Central memory CD8-positive, alpha-beta T cell (primary cell): ENCODE results near the gene SKIDA1.
A peak's percentile ranks its signal among the peaks of the same experiment; 100 is the strongest.

Experiments used
- ATAC-seq: fragments of 150-1000 bp; cut with Tn5 transposase; replicated peaks from 2 replicates; pipeline ENCODE4 v1.10.0; 2022; ENCODE audit warnings: mild to moderate bottlenecking, moderate FRiP score, moderate number of reproducible peaks; ENCODE audit not compliant: poor library complexity, severe bottlenecking; ENCODE audit errors: extremely low read depth
- DNase-seq, 2 donors: peaks; one replicate each; pipeline ENCODE4 v3.0.0; 2021; ENCODE audit warnings: low spot score in 2 of 2
- H3K27ac Mint-ChIP-seq: one replicate; pipeline ENCODE4 v1.8.0; 2022; ENCODE audit warnings: low read depth, mild to moderate bottlenecking, moderate library complexity, mixed read lengths
- H3K27me3 Mint-ChIP-seq: one replicate; pipeline ENCODE4 v1.8.0; 2022; ENCODE audit warnings: mixed read lengths
- H3K36me3 Mint-ChIP-seq: one replicate; pipeline ENCODE4 v1.8.0; 2022; ENCODE audit warnings: mild to moderate bottlenecking, moderate library complexity, mixed read lengths; ENCODE audit not compliant: insufficient read depth
- H3K4me1 Mint-ChIP-seq: one replicate; pipeline ENCODE4 v1.8.0; 2022; ENCODE audit warnings: mixed read lengths
- H3K4me3 Mint-ChIP-seq: one replicate; pipeline ENCODE4 v1.8.0; 2022; ENCODE audit warnings: mild to moderate bottlenecking, moderate library complexity, mixed read lengths
- H3K9me3 Mint-ChIP-seq: one replicate; pipeline ENCODE4 v1.8.0; 2022; ENCODE audit warnings: mixed read lengths

SKIDA1 gene

DNA sequence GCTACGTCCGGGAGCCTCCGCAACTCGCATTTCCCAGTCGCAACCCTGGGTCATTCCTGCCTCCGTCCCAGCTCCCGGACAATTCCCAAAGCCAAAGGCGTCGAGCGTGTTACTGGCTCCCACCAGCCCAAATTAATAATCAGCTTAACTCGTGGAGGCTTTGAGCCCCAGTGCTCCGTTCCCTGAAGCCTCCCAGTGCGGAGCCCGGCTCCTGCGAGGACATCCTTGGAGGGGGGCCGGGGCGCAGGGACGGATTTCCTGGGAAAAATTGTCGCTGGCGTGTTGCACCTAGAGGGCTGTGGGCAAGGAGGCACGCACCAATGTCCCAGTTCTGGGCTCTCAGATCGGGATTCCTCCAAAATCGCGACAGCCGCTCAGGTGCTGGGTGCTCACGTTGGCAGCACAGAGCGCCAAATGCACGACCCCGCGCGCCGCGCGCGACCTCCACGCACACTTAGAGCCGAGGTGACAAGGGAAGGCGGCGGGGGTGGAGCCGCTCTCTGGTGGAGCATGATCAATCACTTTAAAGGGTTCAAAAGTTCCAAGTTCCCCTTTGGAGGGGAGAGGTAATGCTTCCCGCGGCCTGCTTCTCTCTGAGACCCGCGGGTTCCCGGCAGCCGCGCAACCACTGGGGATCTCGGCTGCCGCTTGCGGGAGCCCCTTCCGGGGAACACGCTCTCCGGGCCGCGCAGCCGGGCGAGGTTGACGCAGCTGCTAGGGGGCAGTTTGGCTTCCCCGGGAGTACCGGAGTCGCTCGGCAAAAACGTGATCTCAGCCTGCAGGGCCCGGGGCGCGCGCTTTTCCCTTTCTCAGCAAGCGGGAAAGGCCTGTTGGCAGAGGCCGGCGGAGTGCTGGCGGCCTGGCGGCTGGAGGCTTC is 25.5 kb downstream of the SKIDA1 start:
- no peak overlapping the region for H3K4me3 Mint-ChIP-seq
- H3K27me3 Mint-ChIP-seq: peaks cover 60% of the 10 kb centered on the region
- DNase-seq (no peak), ATAC-seq (no peak)
- H3K27ac Mint-ChIP-seq: no peak overlapping the region
- H3K4me1 Mint-ChIP-seq: peaks cover 12% of the 10 kb centered on the region
- peaks cover 2% of the 10 kb centered on the region for H3K36me3 Mint-ChIP-seq
- no peaks in the 10 kb centered on the region for H3K9me3 Mint-ChIP-seq

DNA sequence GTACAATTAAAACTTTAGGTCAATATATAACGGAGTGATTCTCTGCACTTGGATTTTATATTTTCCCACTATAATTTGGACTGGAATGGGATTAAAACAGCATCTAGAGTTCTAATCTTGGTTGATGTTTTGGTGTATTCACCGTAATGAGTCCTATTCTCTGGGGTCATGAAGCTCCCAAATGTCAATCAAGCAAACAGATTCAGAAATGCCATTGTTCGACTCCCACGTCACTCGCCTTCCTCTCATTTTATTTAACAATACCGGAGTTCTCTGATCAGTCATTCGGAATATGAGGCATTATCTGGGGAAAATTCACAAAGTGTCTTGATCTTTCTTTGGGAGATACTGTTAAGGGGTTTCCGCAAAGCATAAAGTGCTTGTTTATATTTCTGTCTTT is 26.5 kb downstream of the SKIDA1 start:
- H3K27me3 Mint-ChIP-seq: peaks cover 66% of the 10 kb centered on the region
- no peak overlapping the region for H3K27ac Mint-ChIP-seq
- H3K4me1 Mint-ChIP-seq: peaks cover 16% of the 10 kb centered on the region
- H3K4me3 Mint-ChIP-seq: no peak overlapping the region
- no peak for DNase-seq
- no peak for ATAC-seq
- H3K36me3 Mint-ChIP-seq: peaks cover 2% of the 10 kb centered on the region
- no peaks in the 10 kb centered on the region for H3K9me3 Mint-ChIP-seq

DNA sequence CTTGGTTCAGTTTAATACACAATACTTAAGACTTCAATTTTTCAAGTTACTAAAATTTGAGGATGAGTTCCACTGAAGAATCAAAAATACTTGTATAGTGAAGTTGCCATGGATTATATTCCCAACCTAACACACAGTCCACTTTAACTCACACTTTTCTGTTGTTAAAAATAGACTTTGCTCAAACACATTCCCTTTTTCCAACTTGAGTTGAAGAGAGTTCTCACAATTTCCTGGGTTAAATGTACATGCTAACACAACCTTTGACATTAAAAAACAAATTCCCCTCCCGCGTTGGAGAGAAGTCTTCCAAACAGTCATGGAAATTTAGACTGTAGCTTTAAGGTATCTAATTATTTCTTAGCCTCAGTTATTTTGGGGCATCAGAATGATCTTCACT is 27.1 kb downstream of the SKIDA1 start:
- peaks cover 67% of the 10 kb centered on the region for H3K27me3 Mint-ChIP-seq
- H3K27ac Mint-ChIP-seq: no peak overlapping the region
- H3K4me1 Mint-ChIP-seq: peaks cover 17% of the 10 kb centered on the region
- no peaks in the 10 kb centered on the region for H3K9me3 Mint-ChIP-seq
- peak overlapping the region; percentile 83 for H3K4me3 Mint-ChIP-seq
- ATAC-seq: no peak
- H3K36me3 Mint-ChIP-seq: peaks cover 3% of the 10 kb centered on the region
- DNase-seq: no peak

DNA sequence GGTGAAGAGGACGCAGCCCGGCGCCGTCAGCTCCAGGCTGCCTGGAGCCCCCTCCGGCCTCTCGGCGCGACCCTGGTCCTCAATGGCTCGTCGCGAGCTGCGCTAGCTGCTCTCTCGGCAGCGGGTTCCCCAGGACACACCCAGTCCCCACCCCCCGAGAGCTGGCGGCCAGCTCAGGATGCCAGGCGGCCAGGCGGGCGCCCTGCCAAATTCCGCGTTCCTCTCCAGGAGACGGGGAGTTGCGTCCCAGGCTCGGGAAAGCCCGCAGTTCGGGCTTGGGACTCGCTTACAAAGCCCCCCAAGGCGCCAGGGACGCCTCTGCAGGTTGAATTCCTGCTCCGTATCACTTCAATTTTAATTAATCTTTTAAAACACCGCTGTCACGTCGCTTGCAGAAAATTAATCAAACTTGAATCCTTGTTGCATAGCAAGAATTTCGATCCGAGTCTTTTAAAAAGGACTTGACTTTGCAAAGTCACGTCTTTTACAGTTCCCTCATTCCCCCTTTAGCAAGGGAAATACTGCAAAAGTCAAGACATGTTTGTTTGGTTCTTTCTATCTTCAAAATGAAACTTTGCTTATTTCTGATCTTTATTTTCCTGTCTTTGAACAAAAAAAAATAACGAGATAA is 28.2 kb downstream of the SKIDA1 start:
- Mint-ChIP-seq H3K27ac (no peak overlapping the region), H3K9me3 (no peaks in the 10 kb centered on the region), H3K36me3 (peaks cover 3% of the 10 kb centered on the region), H3K4me1 (peaks cover 17% of the 10 kb centered on the region), H3K27me3 (peaks cover 62% of the 10 kb centered on the region), H3K4me3 (peak overlapping the region; percentile 83)
- DNase-seq (no peak), ATAC-seq (no peak)

DNA sequence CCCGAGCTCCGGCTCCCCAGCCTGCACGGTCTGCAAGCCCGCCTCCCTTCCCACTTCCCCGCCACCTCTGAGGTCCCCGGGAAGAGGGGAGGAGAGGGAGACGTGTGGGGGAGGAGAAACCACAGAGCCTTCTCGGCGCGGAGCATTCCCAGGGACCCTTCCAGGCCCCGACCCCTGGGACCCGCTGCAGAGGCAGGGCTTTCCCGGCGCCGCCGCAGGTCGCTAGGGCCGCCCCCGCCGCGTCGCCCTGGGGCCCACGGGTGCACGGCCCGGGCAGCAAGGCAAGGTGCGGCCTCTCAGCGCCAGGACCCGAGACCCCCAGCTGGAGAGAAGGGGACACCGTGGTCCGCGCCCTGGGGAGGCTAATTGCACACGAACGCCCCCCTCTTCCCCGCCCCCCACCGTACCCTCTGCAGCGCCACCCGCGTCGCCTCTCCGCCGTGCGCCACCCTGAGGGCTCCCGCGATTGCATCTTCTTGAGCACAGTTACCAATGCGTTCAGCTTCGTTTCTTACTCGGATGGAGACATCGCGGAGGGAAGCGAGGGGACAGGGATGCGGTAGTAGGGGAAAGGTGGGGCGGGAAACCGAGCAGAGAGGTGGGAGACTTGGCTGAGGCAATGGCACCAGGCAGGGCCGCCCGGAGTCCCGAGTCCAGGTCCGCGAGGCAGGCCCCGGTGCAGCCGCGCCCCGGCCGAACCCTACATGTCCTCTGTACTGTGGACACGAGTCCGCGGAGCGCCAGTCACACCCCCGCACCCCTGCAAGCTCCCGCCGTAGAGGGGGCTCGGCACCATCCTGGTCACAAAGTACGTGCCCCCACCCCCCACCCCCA is 28.9 kb downstream of the SKIDA1 start:
- peak in 1 of 2 donors; percentile 46 for DNase-seq
- H3K27ac Mint-ChIP-seq: no peak overlapping the region
- H3K9me3 Mint-ChIP-seq: no peaks in the 10 kb centered on the region
- peak; percentile 59 for ATAC-seq
- peaks cover 3% of the 10 kb centered on the region for H3K36me3 Mint-ChIP-seq
- peaks cover 62% of the 10 kb centered on the region for H3K27me3 Mint-ChIP-seq
- peak overlapping the region; percentile 83 for H3K4me3 Mint-ChIP-seq
- peaks cover 17% of the 10 kb centered on the region for H3K4me1 Mint-ChIP-seq

DNA sequence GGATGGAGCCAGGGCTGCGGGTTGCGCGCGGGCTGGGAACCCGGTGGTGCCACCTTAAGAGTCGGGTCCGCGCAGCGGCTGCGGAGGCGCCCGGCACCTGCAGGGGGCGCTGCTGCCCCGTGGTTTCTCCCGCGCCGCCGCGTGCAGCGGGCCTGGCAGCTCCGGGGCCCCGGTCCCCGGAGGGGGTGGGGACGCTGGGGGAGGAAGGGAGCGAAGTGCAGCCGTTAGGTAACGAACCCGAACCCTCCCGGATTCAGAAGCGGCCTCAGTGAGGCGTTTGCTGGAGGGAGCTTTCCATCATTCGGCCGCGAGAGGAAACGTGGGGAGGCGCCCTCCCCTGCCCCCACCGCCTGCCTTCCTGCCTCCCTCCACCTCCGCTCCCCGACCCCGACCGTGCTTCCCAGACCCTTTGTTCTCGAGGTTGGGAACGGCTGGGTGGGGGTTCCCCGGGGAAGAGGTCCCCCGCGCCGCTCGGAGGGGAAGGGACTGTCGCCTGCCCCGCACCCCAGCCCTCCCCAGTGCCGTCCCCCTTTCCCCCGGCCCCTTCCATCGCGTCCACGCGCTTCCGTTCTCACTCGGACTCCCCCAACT is 29.6 kb downstream of the SKIDA1 start:
- H3K9me3 Mint-ChIP-seq: no peaks in the 10 kb centered on the region
- peaks cover 62% of the 10 kb centered on the region for H3K27me3 Mint-ChIP-seq
- peaks cover 3% of the 10 kb centered on the region for H3K36me3 Mint-ChIP-seq
- peak overlapping the region; percentile 83 for H3K4me3 Mint-ChIP-seq
- peak; percentile 84 for ATAC-seq
- H3K4me1 Mint-ChIP-seq: peaks cover 17% of the 10 kb centered on the region
- DNase-seq: peak; percentile 80 to 93
- H3K27ac Mint-ChIP-seq: no peak overlapping the region

DNA sequence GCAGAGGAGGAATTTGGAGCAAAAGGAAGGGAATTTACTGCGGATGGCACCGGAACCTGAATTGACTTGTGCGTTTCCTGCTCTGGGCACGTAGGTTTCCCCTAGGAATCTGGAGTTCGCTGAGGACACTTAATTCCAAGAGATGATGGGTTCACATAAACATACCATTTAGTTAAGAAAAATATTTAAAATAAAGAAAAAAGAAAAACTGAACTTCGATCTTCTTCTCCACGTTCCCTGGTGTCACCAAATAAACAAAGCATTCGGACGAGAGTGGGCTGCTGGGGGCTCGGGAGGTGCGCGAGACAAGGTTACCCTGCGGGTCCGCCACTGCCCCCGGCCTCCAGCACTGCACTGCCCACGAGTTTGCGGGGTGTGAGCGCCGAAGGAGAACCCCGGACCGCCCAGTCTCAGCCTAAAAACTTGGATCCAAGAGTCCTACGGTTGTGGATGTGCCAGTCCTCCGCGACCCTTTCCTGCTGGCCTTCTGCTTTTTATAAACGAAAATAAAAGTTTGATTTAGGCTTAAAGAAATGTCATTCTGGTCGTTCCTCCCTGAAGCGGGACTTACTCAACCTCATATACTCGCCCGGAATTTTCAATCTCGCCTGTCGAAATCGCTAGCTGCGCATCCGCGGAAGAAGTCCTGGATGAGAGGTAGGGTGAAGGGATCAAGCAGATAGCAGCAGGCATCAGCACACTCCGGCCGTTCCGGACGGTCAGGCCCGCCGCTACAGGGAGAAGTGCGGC is 30.3 kb downstream of the SKIDA1 start:
- H3K36me3 Mint-ChIP-seq: peaks cover 1% of the 10 kb centered on the region

DNA sequence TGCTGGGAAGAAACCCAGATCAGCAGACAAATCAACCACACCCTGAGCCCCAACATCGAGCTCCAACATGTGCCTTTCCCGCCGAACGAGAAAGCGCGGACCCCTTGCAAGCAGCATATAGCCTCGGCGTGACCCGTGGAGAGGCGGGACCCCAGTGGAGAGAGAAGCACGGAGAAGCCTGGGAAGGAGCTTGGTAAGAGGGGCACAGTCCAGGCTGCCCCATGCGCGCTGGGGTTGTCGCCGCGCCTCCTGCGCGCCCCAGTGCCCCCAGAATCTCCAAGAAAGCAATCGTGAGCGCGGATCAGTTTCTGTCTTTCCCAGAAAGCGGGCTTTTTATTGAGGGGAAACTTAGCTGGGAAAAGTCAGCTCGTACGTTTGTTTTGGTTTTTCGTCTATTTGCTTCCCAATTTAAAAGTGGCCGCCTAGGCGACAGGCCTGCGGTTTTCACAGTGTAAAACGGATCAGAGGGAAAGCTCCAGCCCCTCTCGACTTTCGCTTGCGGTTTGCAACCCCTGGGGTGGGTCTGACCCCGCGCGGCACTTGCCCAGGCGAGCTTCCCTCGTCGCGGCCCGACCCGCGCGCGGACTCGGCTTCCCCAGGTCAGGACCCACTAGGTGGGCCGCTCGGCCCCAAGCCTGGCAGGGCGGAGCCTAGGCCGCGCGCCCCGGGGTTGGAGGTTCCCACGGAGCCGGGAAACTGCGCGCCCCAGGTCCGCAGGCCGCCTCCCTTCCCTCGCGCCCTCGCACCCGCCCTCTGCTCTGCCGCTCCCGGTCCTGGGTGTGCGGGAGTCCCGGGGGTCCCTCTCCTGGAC is 31.1 kb downstream of the SKIDA1 start:
- ATAC-seq: no peak
- peak overlapping the region; percentile 83 for H3K4me3 Mint-ChIP-seq
- H3K4me1 Mint-ChIP-seq: peaks cover 17% of the 10 kb centered on the region
- peaks cover 55% of the 10 kb centered on the region for H3K27me3 Mint-ChIP-seq
- H3K9me3 Mint-ChIP-seq: no peaks in the 10 kb centered on the region
- no peak overlapping the region for H3K27ac Mint-ChIP-seq
- peaks cover 1% of the 10 kb centered on the region for H3K36me3 Mint-ChIP-seq
- no peak for DNase-seq

More for the DNA sequence above, 30.3 kb downstream of the SKIDA1 start:
- Mint-ChIP-seq H3K4me1 (peaks cover 17% of the 10 kb centered on the region), H3K27ac (no peak overlapping the region), H3K9me3 (no peaks in the 10 kb centered on the region), H3K27me3 (peaks cover 61% of the 10 kb centered on the region), H3K4me3 (peak overlapping the region; percentile 83)
- ATAC-seq (peak; percentile 2), DNase-seq (no peak)

DNA sequence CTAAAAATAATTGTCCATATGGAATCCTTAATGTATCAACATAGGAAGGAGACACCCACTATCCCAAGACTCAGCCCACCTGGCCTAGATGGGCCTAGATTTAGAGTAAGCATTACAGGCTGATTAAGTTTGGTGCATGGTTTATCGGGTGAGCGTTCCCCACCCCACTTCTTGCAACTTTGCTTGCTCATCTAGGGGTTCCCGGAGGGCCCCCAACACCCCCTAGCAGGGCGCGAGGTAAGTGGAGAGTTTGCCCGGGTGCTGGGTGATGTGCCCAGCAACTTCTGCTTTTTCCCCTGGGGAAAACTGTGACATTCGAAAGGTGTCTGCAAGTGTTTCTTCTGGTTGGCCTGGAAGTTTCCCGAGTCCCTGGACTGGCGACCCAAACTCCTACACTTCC is 31.7 kb downstream of the SKIDA1 start:
- Mint-ChIP-seq H3K27ac (no peak overlapping the region), H3K36me3 (peaks cover 1% of the 10 kb centered on the region), H3K4me1 (peaks cover 17% of the 10 kb centered on the region), H3K27me3 (peaks cover 55% of the 10 kb centered on the region), H3K4me3 (peak overlapping the region; percentile 83), H3K9me3 (no peaks in the 10 kb centered on the region)
- ATAC-seq: no peak
- DNase-seq: no peak

DNA sequence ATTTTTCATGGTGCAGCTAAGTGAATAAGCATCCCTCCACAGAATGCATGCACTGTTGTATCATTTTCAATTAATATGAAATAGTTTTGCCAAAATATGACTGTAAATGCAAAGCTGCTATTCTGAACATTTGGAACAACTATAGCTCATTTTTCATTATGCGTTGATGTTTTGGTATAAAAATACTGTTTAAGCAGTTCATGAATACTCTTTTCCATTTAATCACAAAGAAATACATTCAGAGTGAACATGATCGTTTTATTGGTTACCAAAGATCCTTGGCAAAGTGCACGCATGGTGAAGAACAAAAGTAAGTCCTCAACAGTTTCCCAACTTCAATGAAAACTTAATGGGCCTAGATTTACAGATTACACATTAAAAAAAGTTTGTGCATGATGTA is 33.1 kb downstream of the SKIDA1 start:
- ATAC-seq (no peak), DNase-seq (no peak)
- Mint-ChIP-seq H3K4me3 (no peak overlapping the region), H3K36me3 (peaks cover 3% of the 10 kb centered on the region), H3K9me3 (no peaks in the 10 kb centered on the region), H3K27ac (no peak overlapping the region), H3K4me1 (peaks cover 17% of the 10 kb centered on the region), H3K27me3 (peaks cover 55% of the 10 kb centered on the region)

DNA sequence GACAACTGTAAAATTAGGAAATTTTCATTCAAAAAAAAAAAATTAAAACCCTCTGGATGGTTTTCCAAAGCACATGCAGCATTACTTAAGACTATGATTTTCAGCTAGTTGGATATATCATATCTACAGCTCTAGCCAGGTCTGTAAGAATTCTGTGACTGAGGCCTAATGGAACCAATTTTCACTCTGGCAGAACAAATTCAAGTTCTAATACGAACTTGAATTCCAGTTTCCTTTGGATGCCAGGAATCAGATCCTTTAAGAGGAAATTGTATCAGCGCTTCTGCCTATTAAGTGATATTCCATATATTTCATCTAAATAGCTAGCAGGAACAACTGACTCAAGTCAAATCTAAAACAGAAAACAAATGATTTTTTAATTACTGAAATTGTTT is 34.8 kb downstream of the SKIDA1 start:
- Mint-ChIP-seq H3K27me3 (peaks cover 56% of the 10 kb centered on the region), H3K4me1 (peaks cover 12% of the 10 kb centered on the region), H3K4me3 (no peak overlapping the region), H3K27ac (no peak overlapping the region), H3K9me3 (no peaks in the 10 kb centered on the region), H3K36me3 (peaks cover 3% of the 10 kb centered on the region)
- DNase-seq (no peak), ATAC-seq (no peak)
